GM12878 (cell line): Measurements from ENCODE around the gene UHRF1. TPM values are rescaled to one million over a fixed set of nuclear protein-coding genes. Genes with fewer than 3 reads are reported as not detected.

ENCODE experiments used
- ATAC-seq: fragments of 200-7000 bp; cut with Tn5 transposase; 3 replicates; pipeline ENCODE4 v1.9.1; 2020; ENCODE audit warnings: mild to moderate bottlenecking, moderate library complexity
- BruUV-seq: library from RNA; stranded (reverse); fragments of 400-500 nt; replicated peaks from 2 replicates; lab custom pipeline; 2021; lab: Mats Ljungman, UMichigan
- CTCF ChIA-PET: fragments of 300-600 bp; sonication (Branson Sonifier 250); formaldehyde crosslinking; extraction: SDS; loops from one replicate; lab custom pipeline; 2021; ENCODE audit warnings: inconsistent platforms; lab: Yijun Ruan, JAX
- POLR2A ChIA-PET: fragments of 350-600 bp; formaldehyde crosslinking; extraction: SDS; loops from one replicate; lab custom pipeline; 2021; ENCODE audit warnings: inconsistent platforms; lab: Charles Lee
- RAD21 ChIA-PET: fragments of 300-600 bp; sonication (Branson Sonifier 250); formaldehyde crosslinking; loops from one replicate; lab custom pipeline; 2023; ENCODE audit warnings: antibody characterized with exemption; ENCODE audit not compliant: unreplicated experiment; lab: Charles Lee
- SMC1A ChIA-PET: fragments of 300-600 bp; sonication (Branson Sonifier 250); formaldehyde crosslinking; loops from one replicate; lab custom pipeline; 2023; ENCODE audit not compliant: unreplicated experiment, uncharacterized antibody; lab: Charles Lee
- DNase-seq: peaks from one replicate; pipeline ENCODE4 v3.0.0-alpha.2; 2011; ENCODE audit warnings: low read depth, low spot score
- FAIRE-seq: peaks from 3 replicates; lab custom pipeline; 2011; peaks lifted over from hg19 to GRCh38; lab: Jason Lieb, UNC
- H2AFZ ChIP-seq: 2 replicates; pipeline ENCODE4 v1.6.0; 2011; ENCODE audit warnings: low read depth, low read length, control low read depth; ENCODE audit not compliant: control insufficient read depth
- H3K27ac ChIP-seq: 2 replicates; pipeline ENCODE4 v1.5.1; 2011; ENCODE audit warnings: control low read depth; ENCODE audit not compliant: control insufficient read depth, insufficient read depth
- H3K27me3 ChIP-seq, 2 experiments: replicated peaks in 1 of 2; 2 replicates each; pipeline versions ENCODE4 v1.6.0 to v1.6.1; 2011; ENCODE audit warnings: low read length in 1 of 2; ENCODE audit not compliant: control insufficient read depth in 2 of 2, insufficient read depth in 2 of 2
- H3K36me3 ChIP-seq, 2 experiments: 2 replicates each; pipeline ENCODE4 v1.5.1; 2011; ENCODE audit warnings: low read length in 1 of 2; ENCODE audit not compliant: control insufficient read depth in 2 of 2, insufficient read depth in 2 of 2
- H3K4me1 ChIP-seq: 2 replicates; pipeline ENCODE4 v1.6.1; 2011; ENCODE audit warnings: mild to moderate bottlenecking, low read length, moderate library complexity, mixed read lengths; ENCODE audit not compliant: control insufficient read depth, insufficient read depth
- H3K4me2 ChIP-seq: 2 replicates; pipeline ENCODE4 v1.6.0; 2011; ENCODE audit warnings: control low read depth; ENCODE audit not compliant: control insufficient read depth, insufficient read depth
- H3K4me3 ChIP-seq: fragments of 200-600 bp; sonication (generic); 2 replicates; pipeline ENCODE4 v1.5.1; 2016
- H3K79me2 ChIP-seq: 2 replicates; pipeline ENCODE4 v1.6.0; 2011; ENCODE audit warnings: low read length; ENCODE audit not compliant: control insufficient read depth, insufficient read depth
- H3K9ac ChIP-seq: 2 replicates; pipeline ENCODE4 v1.8.0; 2011; ENCODE audit warnings: low read length, control low read depth, mixed read lengths; ENCODE audit not compliant: control insufficient read depth, insufficient read depth
- H3K9me3 ChIP-seq: replicated peaks from 3 replicates; pipeline ENCODE4 v1.5.1; 2011; ENCODE audit warnings: mild to moderate bottlenecking, low read length; ENCODE audit not compliant: control insufficient read depth, insufficient read depth
- H4K20me1 ChIP-seq: 2 replicates; pipeline ENCODE4 v1.6.0; 2011; ENCODE audit not compliant: control insufficient read depth, insufficient read depth
- CBFB ChIP-seq: IDR thresholded peaks from 2 replicates; pipeline ENCODE4 v1.6.1; 2016; ENCODE audit warnings: antibody characterized with exemption, low read depth
- CBX5 ChIP-seq: sonication (generic); IDR thresholded peaks from 2 replicates; pipeline ENCODE4 v1.6.1; 2016; ENCODE audit warnings: low read depth, moderate library complexity, mild to moderate bottlenecking, inconsistent platforms
- CREB1 ChIP-seq: IDR thresholded peaks from 2 replicates; pipeline ENCODE4 v1.6.1; 2012; ENCODE audit warnings: low read depth, mild to moderate bottlenecking, inconsistent platforms
- EGR1 ChIP-seq, 2 experiments: IDR thresholded peaks; 1 replicate in 1 of 2; 2 replicates in 1 of 2; pipeline ENCODE4 v1.6.1; 2011 to 2012; ENCODE audit warnings: low read depth in 2 of 2, low read length in 2 of 2, borderline replicate concordance in 1 of 2, mild to moderate bottlenecking in 1 of 2, moderate library complexity in 1 of 2
- KLF5 ChIP-seq: fragments of 450-650 bp; IDR thresholded peaks from 2 replicates; pipeline ENCODE4 v1.6.1; 2014; ENCODE audit warnings: mild to moderate bottlenecking; ENCODE audit not compliant: partially characterized antibody
- NBN ChIP-seq: fragments of 450-650 bp; IDR thresholded peaks from 2 replicates; pipeline ENCODE4 v1.6.1; 2016
- NR2F1 ChIP-seq: fragments of 450-650 bp; conservative IDR thresholded peaks from 2 replicates; pipeline ENCODE4 v1.6.1; 2017; ENCODE audit warnings: mild to moderate bottlenecking
- PML ChIP-seq: IDR thresholded peaks from 2 replicates; pipeline ENCODE4 v1.6.1; 2012; ENCODE audit warnings: low read length, inconsistent platforms
- RAD51 ChIP-seq: fragments of 450-650 bp; IDR thresholded peaks from 2 replicates; pipeline ENCODE4 v1.6.1; 2016; ENCODE audit warnings: moderate library complexity, mild to moderate bottlenecking, inconsistent platforms
- RFX5 ChIP-seq: IDR thresholded peaks from 2 replicates; pipeline ENCODE4 v1.6.1; 2011; ENCODE audit warnings: low read depth, low read length, improper control_type of control experiment
- SMARCA5 ChIP-seq: fragments of 450-650 bp; IDR thresholded peaks from 2 replicates; pipeline ENCODE4 v1.6.1; 2017; ENCODE audit warnings: mild to moderate bottlenecking
- TCF12 ChIP-seq: IDR thresholded peaks from 2 replicates; pipeline ENCODE4 v1.6.1; 2011; ENCODE audit warnings: low read depth, mild to moderate bottlenecking, low read length
- ZNF207 ChIP-seq: fragments of 450-650 bp; IDR thresholded peaks from 2 replicates; pipeline ENCODE4 v1.6.1; 2014; ENCODE audit warnings: antibody characterized with exemption, mild to moderate bottlenecking, borderline replicate concordance
- WGBS: methylation state at CpG from one replicate; pipeline ENCODE4 v1.1.6; 2016; ENCODE audit warnings: low lambda C conversion rate; ENCODE audit not compliant: insufficient replicate concordance, insufficient coverage; ENCODE audit errors: missing lambda C conversion rate; 5-methylcytosine and 5-hydroxymethylcytosine counted together
- in situ Hi-C: fragments of 300-500 bp; cut with MboI; formaldehyde crosslinking; loops from 9 replicates; pipeline ENCODE4 v1.14.3; 2018; ENCODE audit warnings: mixed read lengths
- intact Hi-C: fragments of 100-400 bp; cut with micrococcal nuclease; formaldehyde crosslinking; loops from one replicate; pipeline ENCODE4 v1.14.2; 2022; ENCODE audit not compliant: unreplicated experiment
- polyA plus RNA-seq, 11 experiments: library from polyadenylated mRNA; depleted of rRNA in 4 of 11; unstranded in 6 of 11; stranded (reverse) in 5 of 11; fragments of >200 nt; fragmentation: Nextera tagmentation in 4 of 11; fragmentation: Illumina TruSeq in 1 of 11; extraction: Ambion mirVana in 4 of 11; extraction: Trizol in 1 of 11; gene quantifications; 1 replicate in 1 of 11; 2 replicates in 10 of 11; pipeline versions ENCODE4 v1.2.1 to v1.2.3, GENCODE V29; 2011 to 2016; ENCODE audit warnings: inconsistent platforms in 2 of 11, missing spikeins in 2 of 11, low read depth in 1 of 11
- total RNA-seq, 4 experiments: library from RNA; depleted of rRNA in 3 of 4; stranded (reverse); fragments of >200 nt in 3 of 4; fragmentation: Illumina TruSeq in 1 of 4; extraction: Trizol in 1 of 4; gene quantifications; 2 replicates each; pipeline versions ENCODE4 v1.2.1 to v1.2.3, GENCODE V29; 2013 to 2021
- TF ChIP-seq, protein P1 (sequence below): fragments of 150-350 bp; IDR thresholded peaks from 2 replicates; pipeline ENCODE4 v1.6.1; 2014; ENCODE audit warnings: mild to moderate bottlenecking, low read depth, low read length
- TF ChIP-seq, protein P2 (sequence below): fragments of 450-650 bp; IDR thresholded peaks from 2 replicates; pipeline ENCODE4 v1.6.1; 2017; ENCODE audit warnings: low read depth, mild to moderate bottlenecking, moderate library complexity
- TF ChIP-seq, protein P3 (sequence below): fragments of 450-650 bp; IDR thresholded peaks from 2 replicates; pipeline ENCODE4 v1.6.1; 2017; ENCODE audit warnings: mild to moderate bottlenecking, moderate library complexity
- TF ChIP-seq, protein P4 (sequence below): IDR thresholded peaks from 2 replicates; pipeline ENCODE4 v1.6.1; 2011; ENCODE audit warnings: borderline replicate concordance, low read depth, mild to moderate bottlenecking, moderate library complexity, mixed read lengths, low read length; ENCODE audit not compliant: insufficient read depth; ENCODE audit errors: extremely low read length

The UHRF1 gene
- total and polyA plus RNA-seq, 10 of the 15 experiments (the other 5 are each of a cell fraction or from before 2014, with no cell fraction given) = 13.0 to 109 (median 37.7) TPM

DNA sequence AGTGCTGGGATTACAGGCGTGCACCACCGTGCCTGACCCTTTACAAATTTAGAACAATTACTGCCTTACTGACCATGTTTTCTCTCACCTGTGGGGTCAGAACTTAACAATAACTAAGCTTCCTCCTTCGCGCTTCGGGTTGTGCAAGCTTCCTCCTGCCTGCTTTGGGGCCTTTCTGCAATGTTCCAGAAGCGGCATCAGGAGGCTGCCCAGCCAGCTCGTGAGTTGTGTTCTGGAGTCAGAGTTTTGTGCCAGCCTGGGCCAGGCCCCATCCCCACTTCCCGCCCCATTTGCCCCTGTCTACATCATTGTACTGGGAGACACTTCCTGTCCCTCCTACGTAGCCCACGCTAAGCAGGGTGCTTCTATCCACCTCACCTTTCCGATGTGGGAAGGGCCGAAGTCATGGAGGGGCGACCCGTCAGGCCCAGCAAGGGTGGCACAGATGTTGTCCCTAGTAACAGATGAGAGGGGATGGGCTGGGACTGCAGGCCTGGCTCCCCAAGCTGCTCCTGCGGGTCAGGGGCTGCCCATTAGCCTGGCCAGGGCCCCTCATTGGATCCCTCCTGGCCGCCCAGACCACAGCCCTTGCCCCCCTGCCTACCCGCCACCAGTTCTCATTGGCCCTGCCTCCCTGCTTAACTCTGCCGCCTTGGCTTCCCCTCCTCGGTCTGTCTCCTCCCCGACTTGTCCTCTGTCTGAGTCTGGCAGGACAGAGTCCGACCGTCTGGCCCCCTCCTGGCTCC lies 13.4 kb downstream of the UHRF1 start:
- no peak for ATAC-seq
- WGBS = 96% methylated on average over 20 of the region's 22 CpGs
- ChIA-PET CTCF (no interaction called here), SMC1A (no interaction called here), POLR2A (no interaction called here), RAD21 (no interaction called here)
- TF ChIP-seq CREB1 (no peak), CBFB (no peak), RAD51 (no peak), NBN (no peak), PML (no peak), CBX5 (no peak), SMARCA5 (no peak), TCF12 (no peak), NR2F1 (no peak), KLF5 (no peak), ZNF207 (no peak), EGR1 (IDR thresholded peaks at IDR 0.05; ENCODE audit: borderline replicate concordance in 1 of 2, low read depth in 2 of 2, low read length in 2 of 2) (no peak), RFX5 (no peak)
- TF ChIP-seq, protein P1, sequence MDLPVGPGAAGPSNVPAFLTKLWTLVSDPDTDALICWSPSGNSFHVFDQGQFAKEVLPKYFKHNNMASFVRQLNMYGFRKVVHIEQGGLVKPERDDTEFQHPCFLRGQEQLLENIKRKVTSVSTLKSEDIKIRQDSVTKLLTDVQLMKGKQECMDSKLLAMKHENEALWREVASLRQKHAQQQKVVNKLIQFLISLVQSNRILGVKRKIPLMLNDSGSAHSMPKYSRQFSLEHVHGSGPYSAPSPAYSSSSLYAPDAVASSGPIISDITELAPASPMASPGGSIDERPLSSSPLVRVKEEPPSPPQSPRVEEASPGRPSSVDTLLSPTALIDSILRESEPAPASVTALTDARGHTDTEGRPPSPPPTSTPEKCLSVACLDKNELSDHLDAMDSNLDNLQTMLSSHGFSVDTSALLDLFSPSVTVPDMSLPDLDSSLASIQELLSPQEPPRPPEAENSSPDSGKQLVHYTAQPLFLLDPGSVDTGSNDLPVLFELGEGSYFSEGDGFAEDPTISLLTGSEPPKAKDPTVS = no peak
- TF ChIP-seq, protein P2, sequence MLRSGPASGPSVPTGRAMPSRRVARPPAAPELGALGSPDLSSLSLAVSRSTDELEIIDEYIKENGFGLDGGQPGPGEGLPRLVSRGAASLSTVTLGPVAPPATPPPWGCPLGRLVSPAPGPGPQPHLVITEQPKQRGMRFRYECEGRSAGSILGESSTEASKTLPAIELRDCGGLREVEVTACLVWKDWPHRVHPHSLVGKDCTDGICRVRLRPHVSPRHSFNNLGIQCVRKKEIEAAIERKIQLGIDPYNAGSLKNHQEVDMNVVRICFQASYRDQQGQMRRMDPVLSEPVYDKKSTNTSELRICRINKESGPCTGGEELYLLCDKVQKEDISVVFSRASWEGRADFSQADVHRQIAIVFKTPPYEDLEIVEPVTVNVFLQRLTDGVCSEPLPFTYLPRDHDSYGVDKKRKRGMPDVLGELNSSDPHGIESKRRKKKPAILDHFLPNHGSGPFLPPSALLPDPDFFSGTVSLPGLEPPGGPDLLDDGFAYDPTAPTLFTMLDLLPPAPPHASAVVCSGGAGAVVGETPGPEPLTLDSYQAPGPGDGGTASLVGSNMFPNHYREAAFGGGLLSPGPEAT = no peak
- TF ChIP-seq, protein P3, sequence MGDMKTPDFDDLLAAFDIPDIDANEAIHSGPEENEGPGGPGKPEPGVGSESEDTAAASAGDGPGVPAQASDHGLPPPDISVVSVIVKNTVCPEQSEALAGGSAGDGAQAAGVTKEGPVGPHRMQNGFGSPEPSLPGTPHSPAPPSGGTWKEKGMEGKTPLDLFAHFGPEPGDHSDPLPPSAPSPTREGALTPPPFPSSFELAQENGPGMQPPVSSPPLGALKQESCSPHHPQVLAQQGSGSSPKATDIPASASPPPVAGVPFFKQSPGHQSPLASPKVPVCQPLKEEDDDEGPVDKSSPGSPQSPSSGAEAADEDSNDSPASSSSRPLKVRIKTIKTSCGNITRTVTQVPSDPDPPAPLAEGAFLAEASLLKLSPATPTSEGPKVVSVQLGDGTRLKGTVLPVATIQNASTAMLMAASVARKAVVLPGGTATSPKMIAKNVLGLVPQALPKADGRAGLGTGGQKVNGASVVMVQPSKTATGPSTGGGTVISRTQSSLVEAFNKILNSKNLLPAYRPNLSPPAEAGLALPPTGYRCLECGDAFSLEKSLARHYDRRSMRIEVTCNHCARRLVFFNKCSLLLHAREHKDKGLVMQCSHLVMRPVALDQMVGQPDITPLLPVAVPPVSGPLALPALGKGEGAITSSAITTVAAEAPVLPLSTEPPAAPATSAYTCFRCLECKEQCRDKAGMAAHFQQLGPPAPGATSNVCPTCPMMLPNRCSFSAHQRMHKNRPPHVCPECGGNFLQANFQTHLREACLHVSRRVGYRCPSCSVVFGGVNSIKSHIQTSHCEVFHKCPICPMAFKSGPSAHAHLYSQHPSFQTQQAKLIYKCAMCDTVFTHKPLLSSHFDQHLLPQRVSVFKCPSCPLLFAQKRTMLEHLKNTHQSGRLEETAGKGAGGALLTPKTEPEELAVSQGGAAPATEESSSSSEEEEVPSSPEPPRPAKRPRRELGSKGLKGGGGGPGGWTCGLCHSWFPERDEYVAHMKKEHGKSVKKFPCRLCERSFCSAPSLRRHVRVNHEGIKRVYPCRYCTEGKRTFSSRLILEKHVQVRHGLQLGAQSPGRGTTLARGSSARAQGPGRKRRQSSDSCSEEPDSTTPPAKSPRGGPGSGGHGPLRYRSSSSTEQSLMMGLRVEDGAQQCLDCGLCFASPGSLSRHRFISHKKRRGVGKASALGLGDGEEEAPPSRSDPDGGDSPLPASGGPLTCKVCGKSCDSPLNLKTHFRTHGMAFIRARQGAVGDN = no peak
- TF ChIP-seq, protein P4, sequence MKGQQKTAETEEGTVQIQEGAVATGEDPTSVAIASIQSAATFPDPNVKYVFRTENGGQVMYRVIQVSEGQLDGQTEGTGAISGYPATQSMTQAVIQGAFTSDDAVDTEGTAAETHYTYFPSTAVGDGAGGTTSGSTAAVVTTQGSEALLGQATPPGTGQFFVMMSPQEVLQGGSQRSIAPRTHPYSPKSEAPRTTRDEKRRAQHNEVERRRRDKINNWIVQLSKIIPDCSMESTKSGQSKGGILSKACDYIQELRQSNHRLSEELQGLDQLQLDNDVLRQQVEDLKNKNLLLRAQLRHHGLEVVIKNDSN = no peak
- H3K27me3 ChIP-seq = no peaks in the 10 kb centered on the region
- DNase-seq = no peak
- no peaks in the 10 kb centered on the region for H4K20me1 ChIP-seq
- no peak overlapping the region for H3K4me3 ChIP-seq
- in situ Hi-C loops (no loop called here), intact Hi-C loops (no loop called here)
- BruUV-seq = no TSS peak
- no peaks in the 10 kb centered on the region for H3K9me3 ChIP-seq
- H3K9ac ChIP-seq = no peak overlapping the region
- no peak for FAIRE-seq
- H3K4me2 ChIP-seq = no peak overlapping the region
- no peak overlapping the region for H3K27ac ChIP-seq
- H3K79me2 ChIP-seq = peaks cover 11% of the 10 kb centered on the region
- no peak overlapping the region for H2AFZ ChIP-seq
- no peaks in the 10 kb centered on the region for H3K4me1 ChIP-seq
- peaks cover 3 to 22% of the 10 kb centered on the region in 2 experiments for H3K36me3 ChIP-seq
